OCI-LY1 (cell line): ENCODE results near the gene NAA10.
A peak's percentile ranks its signal among the peaks of the same experiment; 100 is the strongest.

Experiments
- CTCF ChIP-seq: fragments of 200-600 bp; sonication (generic), shearing (Covaris generic); IDR thresholded peaks from 2 replicates; pipeline ENCODE4 v1.5.1; 2017; ENCODE audit warnings: mild to moderate bottlenecking, antibody characterized with exemption, low read length, moderate library complexity, mixed read lengths
- EZH2 ChIP-seq: fragments of 200-600 bp; sonication (generic), shearing (Covaris generic); IDR thresholded peaks from 2 replicates; pipeline ENCODE4 v1.8.0; 2017; ENCODE audit warnings: borderline replicate concordance, mixed run types, mild to moderate bottlenecking, antibody characterized with exemption, low read length, moderate library complexity, mixed read lengths

- TF ChIP-seq CTCF (peak; percentile 36), EZH2 (no peak)
Measured at GRCh38 chrX:153922932-153923857, 11.6 kb downstream of the NAA10 start.
